Rectal smooth muscle tissue (tissue), 1 donor: ENCODE results near the gene CCNH.

Source experiments
- H3K27ac ChIP-seq: one replicate; pipeline ENCODE4 v1.7.0; 2013; ENCODE audit warnings: low read depth, low read length, inconsistent platforms
- H3K27me3 ChIP-seq: one replicate; pipeline ENCODE4 v1.7.0; 2013; ENCODE audit warnings: low read length; ENCODE audit not compliant: control insufficient read depth, insufficient read depth
- H3K36me3 ChIP-seq: one replicate; pipeline ENCODE4 v1.7.0; 2013; ENCODE audit warnings: low read length; ENCODE audit not compliant: control insufficient read depth, insufficient read depth
- H3K4me1 ChIP-seq: one replicate; pipeline ENCODE4 v1.7.0; 2013; ENCODE audit warnings: low read length; ENCODE audit not compliant: control insufficient read depth, insufficient read depth
- H3K4me3 ChIP-seq: one replicate; pipeline ENCODE4 v1.7.0; 2013; ENCODE audit warnings: low read length
- H3K9ac ChIP-seq: one replicate; pipeline ENCODE4 v1.7.0; 2013; ENCODE audit warnings: low read length

CCNH gene

GRCh38 chr5:87421307-87421706, 8.6 kb upstream of the CCNH start:
- Histone ChIP-seq H3K4me3 (no peak overlapping the region), H3K36me3 (no peaks in the 10 kb centered on the region), H3K27me3 (no peaks in the 10 kb centered on the region), H3K4me1 (no peaks in the 10 kb centered on the region), H3K27ac (no peak overlapping the region), H3K9ac (no peak overlapping the region)

GRCh38 chr5:87418506-87418905, 5.8 kb upstream of the CCNH start:
- no peaks in the 10 kb centered on the region for H3K36me3 ChIP-seq
- H3K4me3 ChIP-seq = no peak overlapping the region
- H3K27me3 ChIP-seq = no peaks in the 10 kb centered on the region
- H3K27ac ChIP-seq = no peak overlapping the region
- H3K4me1 ChIP-seq = no peaks in the 10 kb centered on the region
- H3K9ac ChIP-seq = no peak overlapping the region

GRCh38 chr5:87413343-87413645, 564 bp upstream of the CCNH start:
- H3K4me3 ChIP-seq = peak overlapping the region; percentile 67
- H3K9ac ChIP-seq = peak overlapping the region; percentile 19
- peaks cover 4% of the 10 kb centered on the region for H3K36me3 ChIP-seq
- H3K27me3 ChIP-seq = no peaks in the 10 kb centered on the region
- H3K4me1 ChIP-seq = peaks cover 2% of the 10 kb centered on the region
- H3K27ac ChIP-seq = peak overlapping the region; percentile 99

- Histone ChIP-seq H3K27me3 (no peaks in the 10 kb centered on the region), H3K4me1 (peaks cover 2% of the 10 kb centered on the region), H3K36me3 (peaks cover 8% of the 10 kb centered on the region), H3K9ac (peak overlapping the region; percentile 100), H3K4me3 (peak overlapping the region; percentile 100), H3K27ac (peak overlapping the region; percentile 99)
Measured at GRCh38 chr5:87411973-87412629, 629 bp downstream of the CCNH start.

GRCh38 chr5:87411586-87411972, 1.2 kb downstream of the CCNH start:
- peak overlapping the region; percentile 99 for H3K27ac ChIP-seq
- H3K36me3 ChIP-seq = peaks cover 8% of the 10 kb centered on the region
- no peaks in the 10 kb centered on the region for H3K27me3 ChIP-seq
- no peak overlapping the region for H3K9ac ChIP-seq
- peak overlapping the region; percentile 100 for H3K4me3 ChIP-seq
- peaks cover 2% of the 10 kb centered on the region for H3K4me1 ChIP-seq

- Histone ChIP-seq H3K27me3 (no peaks in the 10 kb centered on the region), H3K4me1 (peaks cover 2% of the 10 kb centered on the region), H3K9ac (no peak overlapping the region), H3K36me3 (peaks cover 8% of the 10 kb centered on the region), H3K27ac (no peak overlapping the region), H3K4me3 (no peak overlapping the region)
Measured at GRCh38 chr5:87410931-87411330, 1.8 kb downstream of the CCNH start.

GRCh38 chr5:87408204-87408603, 4.5 kb downstream of the CCNH start:
- Histone ChIP-seq H3K9ac (no peak overlapping the region), H3K27ac (no peak overlapping the region), H3K36me3 (peaks cover 13% of the 10 kb centered on the region), H3K4me1 (peaks cover under 1% of the 10 kb centered on the region), H3K27me3 (no peaks in the 10 kb centered on the region), H3K4me3 (no peak overlapping the region)

GRCh38 chr5:87405472-87406155, 7.1 kb downstream of the CCNH start:
- H3K27me3 ChIP-seq = no peaks in the 10 kb centered on the region
- H3K9ac ChIP-seq = no peak overlapping the region
- no peak overlapping the region for H3K4me3 ChIP-seq
- H3K4me1 ChIP-seq = no peaks in the 10 kb centered on the region
- H3K36me3 ChIP-seq = peaks cover 20% of the 10 kb centered on the region
- H3K27ac ChIP-seq = no peak overlapping the region

GRCh38 chr5:87404359-87404758, 8.4 kb downstream of the CCNH start:
- Histone ChIP-seq H3K9ac (no peak overlapping the region), H3K27me3 (no peaks in the 10 kb centered on the region), H3K27ac (no peak overlapping the region), H3K4me1 (no peaks in the 10 kb centered on the region), H3K36me3 (peaks cover 21% of the 10 kb centered on the region), H3K4me3 (no peak overlapping the region)

- no peak overlapping the region for H3K27ac ChIP-seq
- no peaks in the 10 kb centered on the region for H3K27me3 ChIP-seq
- H3K9ac ChIP-seq = no peak overlapping the region
- no peak overlapping the region for H3K4me3 ChIP-seq
- H3K4me1 ChIP-seq = no peaks in the 10 kb centered on the region
- H3K36me3 ChIP-seq = peaks cover 21% of the 10 kb centered on the region
Measured at GRCh38 chr5:87403899-87404298, 8.8 kb downstream of the CCNH start.

- no peak overlapping the region for H3K9ac ChIP-seq
- no peaks in the 10 kb centered on the region for H3K4me1 ChIP-seq
- H3K27ac ChIP-seq = no peak overlapping the region
- H3K4me3 ChIP-seq = no peak overlapping the region
- H3K27me3 ChIP-seq = no peaks in the 10 kb centered on the region
- peaks cover 17% of the 10 kb centered on the region for H3K36me3 ChIP-seq
Measured at GRCh38 chr5:87403409-87403808, 9.3 kb downstream of the CCNH start.

- Histone ChIP-seq H3K27me3 (no peaks in the 10 kb centered on the region), H3K4me3 (no peak overlapping the region), H3K9ac (no peak overlapping the region), H3K27ac (no peak overlapping the region), H3K4me1 (no peaks in the 10 kb centered on the region), H3K36me3 (peaks cover 13% of the 10 kb centered on the region)
Measured at GRCh38 chr5:87401626-87402025, 11.1 kb downstream of the CCNH start.

- H3K27ac ChIP-seq = no peak overlapping the region
- no peak overlapping the region for H3K9ac ChIP-seq
- H3K27me3 ChIP-seq = no peaks in the 10 kb centered on the region
- no peak overlapping the region for H3K4me3 ChIP-seq
- H3K4me1 ChIP-seq = no peaks in the 10 kb centered on the region
- peaks cover 13% of the 10 kb centered on the region for H3K36me3 ChIP-seq
Measured at GRCh38 chr5:87400305-87400899, 12.3 kb downstream of the CCNH start.
